Endothelial cell of umbilical vein (primary cell): ENCODE measurements around the gene SLC49A4. TPM values are rescaled to one million over a fixed set of nuclear protein-coding genes. Genes with fewer than 3 reads are reported as not detected.

Source experiments
- BruUV-seq: library from RNA; stranded (reverse); fragments of 400-500 nt; replicated peaks from 2 replicates; lab custom pipeline; 2021; lab: Mats Ljungman, UMichigan
- CTCF ChIA-PET: fragments of 300-600, 350-600 bp; sonication (Branson Sonifier 250); formaldehyde crosslinking; loops from one replicate; lab custom pipeline; 2021; ENCODE audit warnings: antibody characterized with exemption, inconsistent platforms; lab: Charles Lee
- POLR2A ChIA-PET: fragments of 300-600, 350-600 bp; sonication (Branson Sonifier 250); formaldehyde crosslinking; loops from one replicate; lab custom pipeline; 2021; ENCODE audit warnings: antibody characterized with exemption, inconsistent platforms; lab: Charles Lee
- DNase-seq: peaks from one replicate; pipeline ENCODE4 v3.0.0-alpha.2; 2011; ENCODE audit warnings: low read depth, low spot score
- FAIRE-seq: peaks from 2 replicates; lab custom pipeline; 2011; peaks lifted over from hg19 to GRCh38; lab: Jason Lieb, UNC
- H2AFZ ChIP-seq: 2 replicates; pipeline ENCODE4 v1.6.0; 2012; ENCODE audit warnings: low read depth, low read length, control low read depth, inconsistent platforms
- H3K27ac ChIP-seq: 2 replicates; pipeline ENCODE4 v1.5.1; 2011; ENCODE audit warnings: low read depth, mild to moderate bottlenecking, control low read depth, low read length, moderate library complexity; ENCODE audit not compliant: insufficient read depth
- H3K27me3 ChIP-seq, 2 experiments: 2 replicates each; pipeline versions ENCODE4 v1.6.0 to v1.6.1; 2011; ENCODE audit warnings: low read length in 2 of 2, mixed read lengths in 1 of 2; ENCODE audit not compliant: control insufficient read depth in 2 of 2, insufficient read depth in 2 of 2
- H3K36me3 ChIP-seq, 2 experiments: 2 replicates in 1 of 2; 3 replicates in 1 of 2; pipeline ENCODE4 v1.5.1; 2011; ENCODE audit warnings: low read length in 2 of 2, mild to moderate bottlenecking in 1 of 2, moderate library complexity in 1 of 2; ENCODE audit not compliant: control insufficient read depth in 2 of 2, insufficient read depth in 2 of 2; ENCODE audit errors: extremely low read depth in 1 of 2
- H3K4me1 ChIP-seq: 3 replicates; pipeline ENCODE4 v1.5.1; 2011; ENCODE audit warnings: mild to moderate bottlenecking, low read length; ENCODE audit not compliant: control insufficient read depth, insufficient read depth; ENCODE audit errors: extremely low read depth
- H3K4me2 ChIP-seq: 2 replicates; pipeline ENCODE4 v1.6.1; 2011; ENCODE audit warnings: low read length, control low read depth, mixed read lengths; ENCODE audit not compliant: insufficient read depth
- H3K4me3 ChIP-seq, 3 experiments: fragments of 200-600 bp in 1 of 3; sonication (generic), shearing (Covaris generic) in 1 of 3; replicated peaks in 1 of 3; 2 replicates each; pipeline ENCODE4 v1.5.1; 2011 to 2016; ENCODE audit warnings: control low read depth in 3 of 3, low read length in 3 of 3, mild to moderate bottlenecking in 2 of 3, inconsistent platforms in 1 of 3, low read depth in 1 of 3, moderate library complexity in 1 of 3; ENCODE audit not compliant: insufficient read depth in 1 of 3
- H3K79me2 ChIP-seq: 2 replicates; pipeline ENCODE4 v1.6.0; 2012; ENCODE audit warnings: low read length, inconsistent platforms; ENCODE audit not compliant: control insufficient read depth, insufficient read depth
- H3K9ac ChIP-seq: replicated peaks from 2 replicates; pipeline ENCODE3; 2011; ENCODE audit warnings: low read length, control low read depth; ENCODE audit not compliant: insufficient read depth; ENCODE audit errors: extremely low read depth
- H3K9me1 ChIP-seq: replicated peaks from 3 replicates; pipeline ENCODE4 v1.6.0; 2011; ENCODE audit warnings: mild to moderate bottlenecking, low read length; ENCODE audit not compliant: control insufficient read depth, insufficient read depth; ENCODE audit errors: extremely low read depth
- H3K9me3 ChIP-seq: replicated peaks from 2 replicates; pipeline ENCODE4 v1.5.1; 2012; ENCODE audit warnings: low read length, inconsistent platforms; ENCODE audit not compliant: control insufficient read depth, insufficient read depth
- H4K20me1 ChIP-seq: replicated peaks from 2 replicates; pipeline ENCODE3; 2011; ENCODE audit warnings: mild to moderate bottlenecking, low read length; ENCODE audit not compliant: control insufficient read depth, insufficient read depth; ENCODE audit errors: extremely low read depth
- CTCF ChIP-seq, 2 donors: IDR thresholded peaks; 1 replicate in 1 of 2; 2 replicates in 1 of 2; pipeline ENCODE4 v1.5.1; 2011; ENCODE audit warnings: low read length in 2 of 2, mild to moderate bottlenecking in 2 of 2, moderate library complexity in 2 of 2, control low read depth in 1 of 2, inconsistent platforms in 1 of 2, low read depth in 1 of 2; ENCODE audit not compliant: insufficient read depth in 1 of 2; ENCODE audit errors: extremely low read depth in 1 of 2
- EZH2 ChIP-seq: IDR thresholded peaks from 2 replicates; pipeline ENCODE4 v1.6.1; 2012; ENCODE audit warnings: borderline replicate concordance, low read depth, mild to moderate bottlenecking, moderate library complexity, low read length, inconsistent platforms; ENCODE audit not compliant: severe bottlenecking
- FOS ChIP-seq: IDR thresholded peaks from 2 replicates; pipeline ENCODE4 v1.6.1; 2011; ENCODE audit warnings: mild to moderate bottlenecking, low read length, moderate library complexity, borderline replicate concordance; ENCODE audit not compliant: insufficient read depth
- GATA2 ChIP-seq: IDR thresholded peaks from 2 replicates; pipeline ENCODE4 v1.7.0; 2011; ENCODE audit warnings: low read depth, mild to moderate bottlenecking, moderate library complexity, mixed read lengths, low read length; ENCODE audit not compliant: insufficient read length, insufficient read depth
- JUN ChIP-seq: IDR thresholded peaks from 2 replicates; pipeline ENCODE4 v1.6.1; 2011; ENCODE audit warnings: borderline replicate concordance, low read depth; ENCODE audit not compliant: insufficient read length, insufficient read depth
- MAX ChIP-seq: IDR thresholded peaks from 2 replicates; pipeline ENCODE4 v1.6.1; 2011; ENCODE audit not compliant: insufficient read depth, insufficient read length
- MYC ChIP-seq: IDR thresholded peaks from one replicate; pipeline ENCODE4 v1.6.1; 2011; ENCODE audit warnings: mild to moderate bottlenecking, low read depth, low read length
- POLR2A ChIP-seq: IDR thresholded peaks from 2 replicates; pipeline ENCODE4 v1.6.1; 2012; ENCODE audit warnings: low read depth, mild to moderate bottlenecking, control low read depth, low read length
- POLR2AphosphoS5 ChIP-seq: IDR thresholded peaks from 2 replicates; pipeline ENCODE4 v1.6.1; 2012; ENCODE audit warnings: low read depth, mild to moderate bottlenecking, control low read depth, low read length, moderate library complexity; ENCODE audit not compliant: insufficient read depth
- dilution Hi-C: fragments of 300-500 bp; cut with MboI; formaldehyde crosslinking; loops from one replicate; pipeline ENCODE4 v1.15.0; 2019; ENCODE audit warnings: low sequenced_read_pairs; ENCODE audit not compliant: extremely low pct_ligation_motif_present
- intact Hi-C: fragments of 100-400 bp; cut with micrococcal nuclease; formaldehyde crosslinking; loops from one replicate; pipeline ENCODE4 v1.10.0; 2022
- polyA plus RNA-seq, 4 experiments: library from polyadenylated mRNA; depleted of rRNA in 3 of 4; stranded (reverse) in 3 of 4; unstranded in 1 of 4; fragments of >200 nt; gene quantifications; 2 replicates each; pipeline versions ENCODE4 v1.2.1 to v1.2.3, GENCODE V29; 2011 to 2012; ENCODE audit warnings: missing spikeins in 1 of 4
- total RNA-seq: library from RNA; stranded (reverse); gene quantifications from 2 replicates; pipeline ENCODE4 v1.2.3, GENCODE V29; 2021

Gene SLC49A4
- total and polyA plus RNA-seq, 2 donors (not counting 3 experiments of a cell fraction or from before 2014, with no cell fraction given): 10.9 to 11.6 TPM

GRCh38 chr3:122857019-122857418 is 62.1 kb downstream of the SLC49A4 start:
- no peak overlapping the region for H3K4me2 ChIP-seq
- CTCF ChIA-PET: interaction anchor here (0.9 to 1.4 kb wide), 2 partner anchors 9 to 10 kb away, joined by 3 read pairs; no protein-coding TSS in a partner anchor
- DNase-seq (no peak), FAIRE-seq (no peak)
- TF ChIP-seq FOS (no peak), JUN (no peak), POLR2AphosphoS5 (no peak), MYC (no peak), EZH2 (no peak), GATA2 (no peak), CTCF (IDR thresholded peaks at IDR 0.05; ENCODE audit: extremely low read depth in 1 of 2, insufficient read depth in 1 of 2, low read depth in 1 of 2, low read length in 2 of 2) (no peak), POLR2A (no peak), MAX (no peak)
- H2AFZ ChIP-seq: no peak overlapping the region
- H4K20me1 ChIP-seq: no peaks in the 10 kb centered on the region
- no peaks in the 10 kb centered on the region for H3K9me1 ChIP-seq
- dilution Hi-C loops (no loop called here), intact Hi-C loops (no loop called here)
- no TSS peak for BruUV-seq
- POLR2A ChIA-PET: no interaction called here
- H3K9ac ChIP-seq: no peak overlapping the region
- no peaks in the 10 kb centered on the region for H3K4me1 ChIP-seq
- H3K4me3 ChIP-seq: no peak overlapping the region
- H3K9me3 ChIP-seq: no peaks in the 10 kb centered on the region
- no peaks in the 10 kb centered on the region for H3K36me3 ChIP-seq
- H3K79me2 ChIP-seq: no peaks in the 10 kb centered on the region
- no peak overlapping the region for H3K27ac ChIP-seq
- H3K27me3 ChIP-seq: no peaks in the 10 kb centered on the region
